ENCODE results near the gene LMNA. TPM values are rescaled to one million over a fixed set of nuclear protein-coding genes. Genes with fewer than 3 reads are reported as not detected.

Gene LMNA
- total RNA-seq, 1 experiment from 2014 or later = 51.0 TPM

- Histone ChIP-seq H2BK5ac (ENCODE audit: insufficient read length, low read length) (no peak overlapping the region), H2BK12ac (ENCODE audit: insufficient read length, low read depth, low read length) (no peak overlapping the region), H3K14ac (ENCODE audit: insufficient read depth, low read length) (no peak overlapping the region), H3K4ac (ENCODE audit: low read depth, low read length) (no peak overlapping the region), H2BK120ac (ENCODE audit: low read depth, low read length, poor library complexity, severe bottlenecking) (no peak overlapping the region), H3K4me2 (ENCODE audit: insufficient read depth, insufficient read length, low read length) (no peak overlapping the region), H4K5ac (ENCODE audit: insufficient read length, low read depth, low read length) (no peak overlapping the region), H3K79me1 (ENCODE audit: insufficient read depth, low read depth, low read length, poor library complexity, severe bottlenecking) (no peaks in the 10 kb centered on the region), H3K79me2 (ENCODE audit: insufficient read depth, low read length) (no peaks in the 10 kb centered on the region), H3K9me3 (ENCODE audit: control insufficient read depth, low read depth, low read length) (no peaks in the 10 kb centered on the region), H3K9ac (ENCODE audit: extremely low read depth, insufficient read length, low read length) (no peak overlapping the region), H2BK15ac (ENCODE audit: low read depth, low read length) (no peak overlapping the region), H3K18ac (ENCODE audit: insufficient read length, low read depth, low read length) (no peak overlapping the region), H2BK20ac (ENCODE audit: low read depth, low read length, poor library complexity, severe bottlenecking) (no peak overlapping the region), H3K27me3 (ENCODE audit: insufficient read depth, low read length) (no peaks in the 10 kb centered on the region), H3K56ac (ENCODE audit: insufficient read length, low read depth, low read length) (no peak overlapping the region), H3K4me1 (ENCODE audit: insufficient read depth, low read length) (peaks cover 5% of the 10 kb centered on the region; the same call in 1 of the 2 replicates), H4K91ac (ENCODE audit: insufficient read length, low read depth, low read length) (no peak overlapping the region), H2AK5ac (ENCODE audit: insufficient read length, low read length) (no peak overlapping the region), H2AFZ (ENCODE audit: low read length) (no peak overlapping the region), H3K23ac (ENCODE audit: insufficient read length, low read depth, low read length) (no peak overlapping the region), H3K23me2 (ENCODE audit: insufficient read length, low read depth, low read length, poor library complexity, severe bottlenecking) (no peaks in the 10 kb centered on the region), H4K8ac (replicated peaks; ENCODE audit: insufficient read length, low read depth, low read length) (no peak overlapping the region), H3T11ph (ENCODE audit: low read length) (no peak overlapping the region), H4K20me1 (ENCODE audit: control insufficient read depth, insufficient read depth, insufficient read length) (no peaks in the 10 kb centered on the region), H3K27ac (ENCODE audit: insufficient read length, low read depth, low read length) (no peak overlapping the region)
- Mint-ChIP-seq H3K9me3 (no peaks in the 10 kb centered on the region), H3K4me1 (peaks cover 32% of the 10 kb centered on the region in 2 experiments), H3K4me3 (no peak overlapping the region), H3K27ac (no peak overlapping the region), H3K27me3 (ENCODE audit: low read depth) (no peaks in the 10 kb centered on the region), H3K36me3 (ENCODE audit: insufficient read depth in 1 of 3, low read depth in 3 of 3) (peaks cover 10 to 33% (median 26%) of the 10 kb centered on the region in 3 experiments; a peak in 6 of 7 replicates)
- no peak for DNase-seq
- TF ChIP-seq CTCF (conservative IDR thresholded peaks at IDR 0.05) = no peak
- no CpG with 5 or more reads among the region's 2 CpGs for WGBS (ENCODE audit: extremely low coverage, insufficient read length, low lambda C conversion rate)
Measured at GRCh38 chr1:156091610-156092009, 22.9 kb upstream of the LMNA start.

All from H9 (cell line).